SU-DHL-6 (cell line): ENCODE data around the gene ZSWIM3.

Experiments
- H2AFZ ChIP-seq: fragments of 200-600 bp; sonication (generic); 2 replicates; pipeline ENCODE4 v1.6.1; 2014; ENCODE audit warnings: low read depth, mild to moderate bottlenecking, moderate library complexity, mixed read lengths, antibody characterized with exemption, low read length; ENCODE audit not compliant: severe bottlenecking
- H3F3A ChIP-seq: fragments of 200-600 bp; shearing (Covaris generic); 2 replicates; pipeline ENCODE4 v1.6.0; 2016; ENCODE audit warnings: antibody characterized with exemption, mild to moderate bottlenecking; ENCODE audit not compliant: insufficient read depth
- H3K27ac ChIP-seq: fragments of 200-600 bp; sonication (generic); 2 replicates; pipeline ENCODE4 v1.5.1; 2016; ENCODE audit warnings: low read depth, mild to moderate bottlenecking, low read length, moderate library complexity, mixed read lengths
- H3K27me3 ChIP-seq: fragments of 200-600 bp; sonication (generic), shearing (Covaris generic); 2 replicates; pipeline ENCODE4 v1.6.0; 2014; ENCODE audit warnings: mild to moderate bottlenecking, low read length
- H3K36me3 ChIP-seq: fragments of 200-600 bp; sonication (generic); 2 replicates; pipeline ENCODE4 v1.6.1; 2014; ENCODE audit warnings: mild to moderate bottlenecking, low read length, mixed read lengths
- H3K4me2 ChIP-seq: fragments of 300-600, 200-600 bp; shearing (Covaris generic), sonication (generic); 2 replicates; pipeline ENCODE4 v1.6.0; 2014; ENCODE audit warnings: low read length, low read depth, mild to moderate bottlenecking; ENCODE audit not compliant: poor library complexity, severe bottlenecking
- H3K4me3 ChIP-seq: fragments of 200-600 bp; sonication (generic); 2 replicates; pipeline ENCODE4 v1.5.1; 2014; ENCODE audit warnings: antibody characterized with exemption, low read length, mild to moderate bottlenecking, mixed read lengths; ENCODE audit not compliant: insufficient read depth, poor library complexity, severe bottlenecking
- H3K79me2 ChIP-seq: fragments of 200-600 bp; sonication (generic); 2 replicates; pipeline ENCODE4 v1.6.1; 2014; ENCODE audit warnings: mild to moderate bottlenecking, low read length, moderate library complexity; ENCODE audit not compliant: insufficient read depth
- H3K9ac ChIP-seq: fragments of 200-600 bp; sonication (generic); 2 replicates; pipeline ENCODE4 v1.7.0; 2014; ENCODE audit warnings: mild to moderate bottlenecking, low read length
- H3K9me2 ChIP-seq: fragments of 200-600 bp; sonication (generic); replicated peaks from 2 replicates; pipeline ENCODE4 v1.6.1; 2014; ENCODE audit warnings: low read length; ENCODE audit not compliant: insufficient read depth
- H3K9me3 ChIP-seq: fragments of 200-600 bp; sonication (generic); 2 replicates; pipeline ENCODE4 v1.6.1; 2014; ENCODE audit warnings: low read length, mixed read lengths; ENCODE audit not compliant: insufficient read depth
- H4K20me1 ChIP-seq: fragments of 200-600 bp; sonication (generic); 2 replicates; pipeline ENCODE4 v1.6.1; 2014; ENCODE audit warnings: low read depth, mild to moderate bottlenecking, antibody characterized with exemption, low read length, moderate library complexity, mixed read lengths
- CTCF ChIP-seq: fragments of 200-600 bp; sonication (generic); IDR thresholded peaks from one replicate; pipeline ENCODE4 v1.5.1; 2017; ENCODE audit warnings: antibody characterized with exemption, mild to moderate bottlenecking, low read length, moderate library complexity; ENCODE audit not compliant: insufficient read depth, poor library complexity, severe bottlenecking
- EZH2phosphoT487 ChIP-seq: fragments of 200-600 bp; sonication (generic), shearing (Covaris generic); conservative IDR thresholded peaks from 2 replicates; pipeline ENCODE4 v1.6.1; 2018; ENCODE audit warnings: mild to moderate bottlenecking, antibody characterized with exemption, low read length, moderate library complexity, mixed read lengths

The ZSWIM3 gene

GRCh38 chr20:45921337-45922189 lies 64.1 kb downstream of the ZSWIM3 start:
- no peaks in the 10 kb centered on the region for H3K9me3 ChIP-seq
- no peak overlapping the region for H3K27ac ChIP-seq
- no peaks in the 10 kb centered on the region for H3K36me3 ChIP-seq
- no peaks in the 10 kb centered on the region for H3K9me2 ChIP-seq
- H3K27me3 ChIP-seq = no peaks in the 10 kb centered on the region
- no peak overlapping the region for H3K9ac ChIP-seq
- no peak overlapping the region for H3K4me3 ChIP-seq
- no peaks in the 10 kb centered on the region for H4K20me1 ChIP-seq
- H3F3A ChIP-seq = no peaks in the 10 kb centered on the region
- no peaks in the 10 kb centered on the region for H3K79me2 ChIP-seq
- TF ChIP-seq CTCF = no peak
- no peak for TF ChIP-seq EZH2phosphoT487
- H3K4me2 ChIP-seq = no peak overlapping the region
- no peak overlapping the region for H2AFZ ChIP-seq

GRCh38 chr20:45924391-45925261 lies 67.2 kb downstream of the ZSWIM3 start:
- H3F3A ChIP-seq = no peaks in the 10 kb centered on the region
- H3K9me3 ChIP-seq = no peaks in the 10 kb centered on the region
- no peaks in the 10 kb centered on the region for H4K20me1 ChIP-seq
- H3K9me2 ChIP-seq = no peaks in the 10 kb centered on the region
- no peak overlapping the region for H3K4me3 ChIP-seq
- no peaks in the 10 kb centered on the region for H3K27me3 ChIP-seq
- H3K4me2 ChIP-seq = no peak overlapping the region
- no peak overlapping the region for H3K9ac ChIP-seq
- no peak overlapping the region for H3K27ac ChIP-seq
- TF ChIP-seq EZH2phosphoT487 (no peak), CTCF (no peak)
- no peaks in the 10 kb centered on the region for H3K36me3 ChIP-seq
- H3K79me2 ChIP-seq = no peaks in the 10 kb centered on the region
- H2AFZ ChIP-seq = no peak overlapping the region

- Histone ChIP-seq H3K9ac (no peak overlapping the region), H3K27me3 (no peaks in the 10 kb centered on the region), H3K79me2 (no peaks in the 10 kb centered on the region), H3K27ac (no peak overlapping the region), H4K20me1 (no peaks in the 10 kb centered on the region), H3K4me2 (no peak overlapping the region), H2AFZ (no peak overlapping the region), H3K9me2 (no peaks in the 10 kb centered on the region), H3F3A (no peaks in the 10 kb centered on the region), H3K4me3 (no peak overlapping the region), H3K36me3 (no peaks in the 10 kb centered on the region), H3K9me3 (no peaks in the 10 kb centered on the region)
- no peak for TF ChIP-seq EZH2phosphoT487
- no peak for TF ChIP-seq CTCF
Measured at GRCh38 chr20:45925821-45926506, 68.5 kb downstream of the ZSWIM3 start.
